PC-3 (cell line): ENCODE data around the gene TMEM94. TPM values are rescaled to one million over a fixed set of nuclear protein-coding genes. Genes with fewer than 3 reads are reported as not detected.

Experiments used
- ATAC-seq: fragments of 200-7000 bp; cut with Tn5 transposase; 2 replicates; pipeline ENCODE4 v1.9.1; 2020; ENCODE audit warnings: mild to moderate bottlenecking, moderate library complexity
- BruUV-seq: library from RNA; stranded (reverse); fragments of 400-500 nt; replicated peaks from 2 replicates; lab custom pipeline; 2021; lab: Mats Ljungman, UMichigan
- CTCF ChIA-PET: fragments of 300-600 bp; sonication (Branson Sonifier 250); formaldehyde crosslinking; loops from one replicate; lab custom pipeline; 2022; ENCODE audit warnings: antibody characterized with exemption; lab: Charles Lee
- POLR2A ChIA-PET: fragments of 300-600 bp; sonication (Branson Sonifier 250); formaldehyde crosslinking; loops from one replicate; lab custom pipeline; 2022; ENCODE audit warnings: antibody characterized with exemption; ENCODE audit not compliant: unreplicated experiment; lab: Charles Lee
- DNase-seq: peaks from one replicate; pipeline ENCODE4 v3.0.0-alpha.2; 2015
- H2AFZ ChIP-seq: fragments of 300-600 bp; sonication (generic); 2 replicates; pipeline ENCODE4 v1.6.0; 2016; ENCODE audit warnings: antibody characterized with exemption, low read length
- H3F3A ChIP-seq: fragments of 300-600 bp; sonication (generic); one replicate; pipeline ENCODE4 v1.6.0; 2017; ENCODE audit warnings: antibody characterized with exemption, low read length, control low read depth, mild to moderate bottlenecking; ENCODE audit not compliant: unreplicated experiment
- H3K27ac ChIP-seq: fragments of 300-600 bp; sonication (generic); 2 replicates; pipeline ENCODE4 v1.5.1; 2016; ENCODE audit warnings: mild to moderate bottlenecking, low read length
- H3K27me3 ChIP-seq: fragments of 300-600 bp; sonication (generic); 2 replicates; pipeline ENCODE4 v1.6.1; 2016; ENCODE audit warnings: low read length, mixed read lengths
- H3K36me3 ChIP-seq: fragments of 300-600 bp; sonication (generic); 2 replicates; pipeline ENCODE4 v1.6.1; 2016; ENCODE audit warnings: low read depth, mixed run types, low read length, mixed read lengths
- H3K4me1 ChIP-seq: fragments of 300-600 bp; sonication (generic); 2 replicates; pipeline ENCODE4 v1.5.1; 2016; ENCODE audit warnings: low read length; ENCODE audit not compliant: insufficient read depth
- H3K4me2 ChIP-seq: fragments of 300-600 bp; sonication (generic); 2 replicates; pipeline ENCODE4 v1.6.0; 2016; ENCODE audit warnings: low read length
- H3K4me3 ChIP-seq: fragments of 300-600 bp; sonication (generic); 2 replicates; pipeline ENCODE4 v1.5.1; 2016; ENCODE audit warnings: mild to moderate bottlenecking, low read length, mixed read lengths
- H3K79me2 ChIP-seq: fragments of 300-600 bp; sonication (generic); 2 replicates; pipeline ENCODE4 v1.6.1; 2017; ENCODE audit warnings: low read length, mixed read lengths
- H3K9ac ChIP-seq: fragments of 300-600 bp; sonication (generic); 2 replicates; pipeline ENCODE4 v1.6.0; 2016; ENCODE audit warnings: mild to moderate bottlenecking, low read length
- H3K9me2 ChIP-seq: fragments of 300-600 bp; sonication (generic); replicated peaks from 2 replicates; pipeline ENCODE4 v1.6.1; 2016; ENCODE audit warnings: mixed run types, low read length, mixed read lengths
- H3K9me3 ChIP-seq: fragments of 300-600 bp; sonication (generic); 2 replicates; pipeline ENCODE4 v1.6.1; 2016; ENCODE audit warnings: low read length, mixed read lengths
- H4K20me1 ChIP-seq: fragments of 300-600 bp; sonication (generic); 2 replicates; pipeline ENCODE4 v1.6.1; 2016; ENCODE audit warnings: low read length, mixed read lengths
- CTCF ChIP-seq: fragments of 300-600 bp; sonication (generic); conservative IDR thresholded peaks from 2 replicates; pipeline ENCODE4 v1.5.1; 2017; ENCODE audit warnings: antibody characterized with exemption, low read depth, mild to moderate bottlenecking, low read length
- EZH2 ChIP-seq: fragments of 300-600 bp; sonication (generic); IDR thresholded peaks from one replicate; pipeline ENCODE4 v1.6.1; 2017; ENCODE audit warnings: antibody characterized with exemption, mild to moderate bottlenecking, low read length; ENCODE audit not compliant: unreplicated experiment
- EZH2phosphoT487 ChIP-seq: fragments of 300-600 bp; sonication (generic); IDR thresholded peaks from 2 replicates; pipeline ENCODE4 v1.6.1; 2018; ENCODE audit warnings: mild to moderate bottlenecking, antibody characterized with exemption, low read length, borderline replicate concordance
- intact Hi-C: fragments of 100-400 bp; cut with micrococcal nuclease; formaldehyde crosslinking; loops from 2 replicates; pipeline ENCODE4 v1.9.0; 2023
- total RNA-seq: library from RNA; depleted of rRNA; stranded (reverse); fragments of >200 nt; gene quantifications from 2 replicates; pipeline ENCODE4 v1.2.3, GENCODE V29; 2014

TMEM94 gene
- total RNA-seq, 1 experiment from 2014 or later, result 45.6 TPM

GRCh38 chr17:75506888-75507287 is 50.5 kb downstream of the TMEM94 start:
- POLR2A ChIA-PET, result no interaction called here
- H3F3A ChIP-seq, result no peaks in the 10 kb centered on the region
- no TSS peak for BruUV-seq
- H3K79me2 ChIP-seq, result peaks cover 15% of the 10 kb centered on the region
- no peaks in the 10 kb centered on the region for H3K9me2 ChIP-seq
- no peak for DNase-seq
- H3K9ac ChIP-seq, result no peak overlapping the region
- ATAC-seq, result no peak
- no peak overlapping the region for H3K4me3 ChIP-seq
- H2AFZ ChIP-seq, result no peak overlapping the region
- no peaks in the 10 kb centered on the region for H3K27me3 ChIP-seq
- CTCF ChIA-PET, result no interaction called here
- H3K27ac ChIP-seq, result no peak overlapping the region
- TF ChIP-seq EZH2phosphoT487, result no peak
- no peak for TF ChIP-seq CTCF
- no peak for TF ChIP-seq EZH2
- no peaks in the 10 kb centered on the region for H3K9me3 ChIP-seq
- H4K20me1 ChIP-seq, result peaks cover 14% of the 10 kb centered on the region
- H3K36me3 ChIP-seq, result peaks cover 18% of the 10 kb centered on the region; the same call in 1 of the 2 replicates
- H3K4me1 ChIP-seq, result 0 out of 2 replicates have a peak, but pooled peaks cover 6% of the 10 kb centered on the region
- H3K4me2 ChIP-seq, result no peak overlapping the region
- intact Hi-C loops, result no loop called here

- CTCF ChIA-PET, result no interaction called here
These were observed 51.6 kb downstream of the TMEM94 start for GRCh38 chr17:75507733-75508719.

More at GRCh38 chr17:75507733-75508719, 51.6 kb downstream of the TMEM94 start:
- no peak overlapping the region for H3K9ac ChIP-seq
- no peaks in the 10 kb centered on the region for H3K9me2 ChIP-seq
- H2AFZ ChIP-seq, result no peak overlapping the region
- H3K27ac ChIP-seq, result no peak overlapping the region
- no peak overlapping the region for H3K4me2 ChIP-seq
- peaks cover 22% of the 10 kb centered on the region for H4K20me1 ChIP-seq
- H3K4me3 ChIP-seq, result no peak overlapping the region
- peaks cover 18% of the 10 kb centered on the region for H3K4me1 ChIP-seq
- intact Hi-C loops, result no loop called here
- no peaks in the 10 kb centered on the region for H3K27me3 ChIP-seq
- no peaks in the 10 kb centered on the region for H3K9me3 ChIP-seq
- peaks cover 26% of the 10 kb centered on the region for H3K79me2 ChIP-seq
- DNase-seq (no peak), ATAC-seq (peak; percentile 20)
- BruUV-seq, result no TSS peak
- no peaks in the 10 kb centered on the region for H3F3A ChIP-seq
- no peak for TF ChIP-seq CTCF
- no peak for TF ChIP-seq EZH2
- TF ChIP-seq EZH2phosphoT487, result no peak
- POLR2A ChIA-PET, result no interaction called here
- peaks cover 16% of the 10 kb centered on the region; the same call in 1 of the 2 replicates for H3K36me3 ChIP-seq
